Measurements from ENCODE around the gene KRTAP1-3.
A peak's percentile ranks its signal among the peaks of the same experiment; 100 is the strongest.

The KRTAP1-3 gene

DNA sequence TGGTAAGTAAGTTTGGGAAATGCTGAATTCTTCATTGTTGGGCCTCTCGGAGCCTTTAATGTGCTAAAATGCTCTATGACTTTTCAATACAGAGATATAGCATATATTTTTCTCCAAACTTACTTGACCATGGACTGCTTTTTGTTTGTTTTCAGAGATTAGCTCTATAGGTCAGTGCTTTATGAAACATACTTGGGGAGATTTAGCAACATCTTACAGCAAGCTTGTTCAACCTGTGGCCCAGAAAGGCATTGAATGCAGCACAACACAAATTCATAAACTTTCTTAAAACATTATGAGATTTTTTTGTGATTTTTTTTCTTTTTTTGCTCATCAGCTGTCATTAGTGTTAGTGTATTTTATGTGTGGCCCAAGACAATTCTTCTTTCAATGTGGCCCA lies 24.7 kb downstream of the KRTAP1-3 start:
- Histone ChIP-seq H3K79me1 (ENCODE audit: low read length) (peaks cover 2% of the 10 kb centered on the region), H3K4me2 (ENCODE audit: low read length) (no peak overlapping the region), H3K4me1 (ENCODE audit: control insufficient read depth in 1 of 2, insufficient read depth in 2 of 2, low read length in 2 of 2) (peaks cover 4% of the 10 kb centered on the region in 2 experiments), H3K9me3 (ENCODE audit: insufficient read depth, low read depth, low read length) (no peaks in the 10 kb centered on the region), H4K12ac (ENCODE audit: low read depth, low read length) (no peak overlapping the region), H4K8ac (ENCODE audit: low read depth, low read length) (no peak overlapping the region), H3K9ac (ENCODE audit: low read length) (no peak overlapping the region), H3K79me2 (ENCODE audit: control insufficient read depth, insufficient read depth, low read length, poor library complexity) (no peaks in the 10 kb centered on the region), H2AFZ (ENCODE audit: insufficient read depth, low read length, poor library complexity) (no peak overlapping the region), H3K27me3 (ENCODE audit: insufficient read depth, low read length) (no peaks in the 10 kb centered on the region), H3K14ac (ENCODE audit: low read length) (no peak overlapping the region), H4K91ac (ENCODE audit: low read depth, low read length) (no peak overlapping the region), H3K4ac (ENCODE audit: low read depth, low read length) (no peak overlapping the region), H3K4me3 (ENCODE audit: low read depth, low read length) (no peak overlapping the region), H2BK12ac (ENCODE audit: low read length) (no peak overlapping the region), H3K18ac (ENCODE audit: low read length) (no peak overlapping the region), H3K27ac (ENCODE audit: low read depth, low read length) (no peak overlapping the region), H3K36me3 (ENCODE audit: control insufficient read depth in 1 of 2, insufficient read depth in 2 of 2, low read length in 2 of 2) (no peaks in the 10 kb centered on the region), H2BK120ac (ENCODE audit: insufficient read depth, low read length, poor library complexity) (no peak overlapping the region), H2BK5ac (ENCODE audit: low read depth, low read length, poor library complexity) (no peak overlapping the region), H2AK5ac (ENCODE audit: low read length) (no peak overlapping the region), H3K23ac (ENCODE audit: low read length) (no peak overlapping the region)
- no CpG with 5 or more reads among the region's 1 CpG for WGBS (ENCODE audit: extremely low coverage, insufficient coverage, insufficient read length)
- no peak for DNase-seq

DNA sequence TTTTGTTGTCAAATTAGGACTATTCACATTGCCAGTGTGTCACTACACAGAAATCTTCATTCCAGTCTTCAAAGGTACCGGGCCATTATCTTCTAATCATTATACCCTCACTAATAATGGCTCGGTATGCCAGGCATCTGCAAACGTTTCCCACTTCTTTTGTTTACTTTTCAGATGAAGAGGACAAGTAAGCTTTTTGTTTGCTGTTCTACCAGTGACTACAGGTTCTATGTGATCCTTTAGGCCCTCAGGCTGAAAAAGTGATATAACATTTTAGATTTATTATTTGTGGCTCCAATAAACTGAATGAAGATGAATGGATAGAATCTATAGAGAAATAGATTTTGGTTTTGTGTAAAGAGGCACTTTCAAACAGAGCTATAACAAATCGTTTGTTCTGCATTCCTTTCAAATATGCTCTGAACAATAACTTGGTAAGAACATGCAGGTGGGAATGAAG lies 25.3 kb downstream of the KRTAP1-3 start:
- no peak overlapping the region for H4K12ac ChIP-seq (ENCODE audit: low read depth, low read length)
- H3K27me3 ChIP-seq (ENCODE audit: insufficient read depth, low read length) = no peaks in the 10 kb centered on the region
- no peaks in the 10 kb centered on the region for H3K36me3 ChIP-seq (ENCODE audit: control insufficient read depth in 1 of 2, insufficient read depth in 2 of 2, low read length in 2 of 2)
- no peak overlapping the region for H3K4ac ChIP-seq (ENCODE audit: low read depth, low read length)
- no peak overlapping the region for H2BK120ac ChIP-seq (ENCODE audit: insufficient read depth, low read length, poor library complexity)
- WGBS (ENCODE audit: extremely low coverage, insufficient coverage, insufficient read length) = no CpG with 5 or more reads among the region's 4 CpGs
- no peak overlapping the region for H3K14ac ChIP-seq (ENCODE audit: low read length)
- H3K27ac ChIP-seq (ENCODE audit: low read depth, low read length) = no peak overlapping the region
- no peaks in the 10 kb centered on the region for H3K79me2 ChIP-seq (ENCODE audit: control insufficient read depth, insufficient read depth, low read length, poor library complexity)
- H3K23ac ChIP-seq (ENCODE audit: low read length) = no peak overlapping the region
- H2AK5ac ChIP-seq (ENCODE audit: low read length) = no peak overlapping the region
- no peaks in the 10 kb centered on the region for H3K9me3 ChIP-seq (ENCODE audit: insufficient read depth, low read depth, low read length)
- no peak overlapping the region for H3K4me2 ChIP-seq (ENCODE audit: low read length)
- DNase-seq = peak in 1 of 2 donors; percentile 40
- peaks cover 2% of the 10 kb centered on the region for H3K79me1 ChIP-seq (ENCODE audit: low read length)
- H3K4me3 ChIP-seq (ENCODE audit: low read depth, low read length) = no peak overlapping the region
- H3K9ac ChIP-seq (ENCODE audit: low read length) = no peak overlapping the region
- no peak overlapping the region for H4K91ac ChIP-seq (ENCODE audit: low read depth, low read length)
- H2BK5ac ChIP-seq (ENCODE audit: low read depth, low read length, poor library complexity) = no peak overlapping the region
- no peak overlapping the region for H4K8ac ChIP-seq (ENCODE audit: low read depth, low read length)
- peaks cover 4% of the 10 kb centered on the region in 2 experiments for H3K4me1 ChIP-seq (ENCODE audit: control insufficient read depth in 1 of 2, insufficient read depth in 2 of 2, low read length in 2 of 2)
- H2BK12ac ChIP-seq (ENCODE audit: low read length) = no peak overlapping the region
- H2AFZ ChIP-seq (ENCODE audit: insufficient read depth, low read length, poor library complexity) = no peak overlapping the region
- no peak overlapping the region for H3K18ac ChIP-seq (ENCODE audit: low read length)

DNA sequence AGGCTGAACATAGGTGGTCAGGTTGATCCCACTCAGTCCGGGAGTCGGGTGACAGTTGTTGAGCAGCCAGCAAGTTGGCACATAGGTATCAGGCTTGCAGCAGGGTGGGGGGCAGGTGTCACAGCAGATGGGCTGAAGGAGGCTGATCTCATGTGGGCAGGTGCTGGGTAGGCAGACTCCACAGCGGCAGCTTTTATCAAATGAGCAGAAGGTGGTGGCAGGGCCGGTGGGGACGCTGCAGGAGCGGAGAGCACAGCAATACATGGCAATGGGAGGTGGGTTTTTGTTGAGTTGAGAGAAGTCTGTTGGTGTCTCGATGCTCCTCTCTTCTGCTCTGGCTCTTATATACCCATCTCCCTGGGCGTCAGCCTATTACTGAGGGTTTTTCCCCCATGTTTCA lies 25.9 kb downstream of the KRTAP1-3 start, which contains the start of gene KRTAP3-1:
TSS of gene KRTAP3-1 (minus strand) at position 318 of the 400 bp plus-strand sequence. CDS start at position 264, 54 bp downstream.
- no peak for DNase-seq
- Histone ChIP-seq H3K27me3 (ENCODE audit: insufficient read depth, low read length) (no peaks in the 10 kb centered on the region), H3K4me1 (ENCODE audit: control insufficient read depth in 1 of 2, insufficient read depth in 2 of 2, low read length in 2 of 2) (peaks cover 4% of the 10 kb centered on the region in 2 experiments), H4K8ac (ENCODE audit: low read depth, low read length) (no peak within 1 kb of the TSS), H2AFZ (ENCODE audit: insufficient read depth, low read length, poor library complexity) (no peak within 1 kb of the TSS), H3K4me3 (ENCODE audit: low read depth, low read length) (no peak within 1 kb of the TSS), H3K23ac (ENCODE audit: low read length) (no peak within 1 kb of the TSS), H4K12ac (ENCODE audit: low read depth, low read length) (no peak within 1 kb of the TSS), H3K4ac (ENCODE audit: low read depth, low read length) (no peak within 1 kb of the TSS), H3K36me3 (ENCODE audit: control insufficient read depth in 1 of 2, insufficient read depth in 2 of 2, low read length in 2 of 2) (no peaks in the 10 kb centered on the region), H2BK120ac (ENCODE audit: insufficient read depth, low read length, poor library complexity) (no peak within 1 kb of the TSS), H3K79me1 (ENCODE audit: low read length) (peaks cover 2% of the 10 kb centered on the region), H3K9me3 (ENCODE audit: insufficient read depth, low read depth, low read length) (no peaks in the 10 kb centered on the region), H3K9ac (ENCODE audit: low read length) (no peak within 1 kb of the TSS), H2BK5ac (ENCODE audit: low read depth, low read length, poor library complexity) (no peak within 1 kb of the TSS), H3K79me2 (ENCODE audit: control insufficient read depth, insufficient read depth, low read length, poor library complexity) (no peaks in the 10 kb centered on the region), H3K14ac (ENCODE audit: low read length) (peak within 1 kb of the TSS; percentile 13), H3K27ac (ENCODE audit: low read depth, low read length) (no peak within 1 kb of the TSS), H2BK12ac (ENCODE audit: low read length) (no peak within 1 kb of the TSS), H2AK5ac (ENCODE audit: low read length) (no peak within 1 kb of the TSS), H3K18ac (ENCODE audit: low read length) (no peak within 1 kb of the TSS), H3K4me2 (ENCODE audit: low read length) (no peak within 1 kb of the TSS), H4K91ac (ENCODE audit: low read depth, low read length) (no peak within 1 kb of the TSS)
- no CpG with 5 or more reads among the region's 8 CpGs for WGBS (ENCODE audit: extremely low coverage, insufficient coverage, insufficient read length)

DNA sequence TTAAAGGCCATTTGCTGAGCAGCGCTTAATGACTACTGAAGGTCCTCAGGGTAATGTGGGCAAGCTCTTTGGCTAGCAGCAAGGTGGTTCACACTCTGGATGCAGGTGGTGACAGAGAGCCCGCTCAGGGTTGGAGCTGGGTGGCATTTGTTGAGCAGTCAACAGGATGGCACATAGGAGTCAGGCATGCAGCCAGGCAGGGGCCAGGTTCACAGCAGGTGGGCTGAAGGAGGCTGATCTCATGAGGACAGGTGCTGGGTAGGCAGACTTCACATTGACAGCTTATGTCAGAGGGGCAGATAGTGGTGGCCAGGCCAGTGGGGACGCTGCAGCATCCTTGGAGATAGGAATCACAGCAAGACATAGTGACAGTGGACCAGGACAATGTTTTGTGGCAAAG lies 30.3 kb downstream of the KRTAP1-3 start:
- WGBS (ENCODE audit: extremely low coverage, insufficient coverage, insufficient read length) = no CpG with 5 or more reads among the region's 3 CpGs
- no peak overlapping the region for H3K4me3 ChIP-seq (ENCODE audit: low read depth, low read length)
- no peak overlapping the region for H2BK120ac ChIP-seq (ENCODE audit: insufficient read depth, low read length, poor library complexity)

More for the DNA sequence above, 30.3 kb downstream of the KRTAP1-3 start:
- H3K36me3 ChIP-seq (ENCODE audit: control insufficient read depth in 1 of 2, insufficient read depth in 2 of 2, low read length in 2 of 2) = no peaks in the 10 kb centered on the region
- peaks cover 2% of the 10 kb centered on the region for H3K79me1 ChIP-seq (ENCODE audit: low read length)
- no peak overlapping the region for H4K12ac ChIP-seq (ENCODE audit: low read depth, low read length)
- no peak overlapping the region for H2BK12ac ChIP-seq (ENCODE audit: low read length)
- no peak overlapping the region for H3K14ac ChIP-seq (ENCODE audit: low read length)
- no peak overlapping the region for H2AFZ ChIP-seq (ENCODE audit: insufficient read depth, low read length, poor library complexity)
- no peak for DNase-seq
- no peak overlapping the region for H3K18ac ChIP-seq (ENCODE audit: low read length)
- H3K79me2 ChIP-seq (ENCODE audit: control insufficient read depth, insufficient read depth, low read length, poor library complexity) = no peaks in the 10 kb centered on the region
- H3K4me1 ChIP-seq (ENCODE audit: control insufficient read depth in 1 of 2, insufficient read depth in 2 of 2, low read length in 2 of 2) = peaks cover 4% of the 10 kb centered on the region in 2 experiments
- no peak overlapping the region for H3K9ac ChIP-seq (ENCODE audit: low read length)
- H4K8ac ChIP-seq (ENCODE audit: low read depth, low read length) = no peak overlapping the region
- no peaks in the 10 kb centered on the region for H3K9me3 ChIP-seq (ENCODE audit: insufficient read depth, low read depth, low read length)
- H2BK5ac ChIP-seq (ENCODE audit: low read depth, low read length, poor library complexity) = no peak overlapping the region
- H4K91ac ChIP-seq (ENCODE audit: low read depth, low read length) = no peak overlapping the region
- no peak overlapping the region for H2AK5ac ChIP-seq (ENCODE audit: low read length)
- no peaks in the 10 kb centered on the region for H3K27me3 ChIP-seq (ENCODE audit: insufficient read depth, low read length)
- H3K4ac ChIP-seq (ENCODE audit: low read depth, low read length) = no peak overlapping the region
- H3K23ac ChIP-seq (ENCODE audit: low read length) = no peak overlapping the region
- no peak overlapping the region for H3K27ac ChIP-seq (ENCODE audit: low read depth, low read length)
- H3K4me2 ChIP-seq (ENCODE audit: low read length) = no peak overlapping the region
